Measurements from ENCODE around the gene CBX5. TPM values are rescaled to one million over a fixed set of nuclear protein-coding genes. Genes with fewer than 3 reads are reported as not detected.
A peak's percentile ranks its signal among the peaks of the same experiment; 100 is the strongest.

The CBX5 gene
- total RNA-seq, 4 donors from 2014 or later, result 32.5 to 62.4 (median 49.3) TPM

DNA sequence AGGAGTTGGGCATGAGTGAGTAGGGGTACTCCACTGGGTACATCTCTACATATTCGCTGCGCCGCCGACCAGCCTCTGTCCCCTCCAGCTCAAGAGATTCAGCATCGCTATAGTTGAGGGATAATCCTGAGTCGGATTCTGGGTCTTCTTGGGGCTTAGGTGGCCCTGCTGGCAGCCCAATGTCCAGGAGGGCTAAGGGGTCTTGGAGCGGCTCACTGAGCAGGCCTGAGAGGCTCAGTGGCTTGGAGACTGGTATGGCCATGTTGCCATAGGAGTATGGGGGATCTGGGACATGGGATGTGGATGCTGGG is 13.0 kb upstream of the CBX5 start:
- H3K9me3 ChIP-seq, result no peaks in the 10 kb centered on the region
- H3K4me3 ChIP-seq, result no peak overlapping the region
- no peak overlapping the region for H3K27ac ChIP-seq
- 98% methylated on average over 5 of the region's 7 CpGs; no CpG with 5 or more reads in 1 of the 2 donors for WGBS, 2 donors (ENCODE audit: low coverage in 1 of 2)
- peaks cover 0 to 17% of the 10 kb centered on the region in 2 donors for H3K36me3 ChIP-seq
- peaks cover 11% of the 10 kb centered on the region for H3K27me3 ChIP-seq
- no peak for TF ChIP-seq POLR2AphosphoS5 (IDR thresholded peaks at IDR 0.05)
- TF ChIP-seq CTCF (IDR thresholded peaks at IDR 0.05), result no peak
- H3K4me1 ChIP-seq, result peaks cover 0 to under 1% (median 0%) of the 10 kb centered on the region in 3 donors
- ATAC-seq, result no peak

- ATAC-seq, result no peak
- Histone ChIP-seq H3K4me3 (no peak overlapping the region), H3K27me3 (peaks cover 7% of the 10 kb centered on the region), H3K4me1 (peaks cover 0 to 6% (median 0%) of the 10 kb centered on the region in 3 donors), H3K9me3 (no peaks in the 10 kb centered on the region), H3K27ac (no peak overlapping the region), H3K36me3 (peaks cover 0 to 23% of the 10 kb centered on the region in 2 donors)
- 83 to 95% methylated on average over 1 to 4 of the region's 30 CpGs for WGBS, 2 donors (ENCODE audit: low coverage in 1 of 2)
- no peak for TF ChIP-seq CTCF (IDR thresholded peaks at IDR 0.05)
- TF ChIP-seq POLR2A (IDR thresholded peaks at IDR 0.05), result no peak
- TF ChIP-seq EP300 (IDR thresholded peaks at IDR 0.05), result no peak
- TF ChIP-seq POLR2AphosphoS5 (IDR thresholded peaks at IDR 0.05), result no peak
These were observed 12.4 kb upstream of the CBX5 start for GRCh38 chr12:54292083-54292930.

DNA sequence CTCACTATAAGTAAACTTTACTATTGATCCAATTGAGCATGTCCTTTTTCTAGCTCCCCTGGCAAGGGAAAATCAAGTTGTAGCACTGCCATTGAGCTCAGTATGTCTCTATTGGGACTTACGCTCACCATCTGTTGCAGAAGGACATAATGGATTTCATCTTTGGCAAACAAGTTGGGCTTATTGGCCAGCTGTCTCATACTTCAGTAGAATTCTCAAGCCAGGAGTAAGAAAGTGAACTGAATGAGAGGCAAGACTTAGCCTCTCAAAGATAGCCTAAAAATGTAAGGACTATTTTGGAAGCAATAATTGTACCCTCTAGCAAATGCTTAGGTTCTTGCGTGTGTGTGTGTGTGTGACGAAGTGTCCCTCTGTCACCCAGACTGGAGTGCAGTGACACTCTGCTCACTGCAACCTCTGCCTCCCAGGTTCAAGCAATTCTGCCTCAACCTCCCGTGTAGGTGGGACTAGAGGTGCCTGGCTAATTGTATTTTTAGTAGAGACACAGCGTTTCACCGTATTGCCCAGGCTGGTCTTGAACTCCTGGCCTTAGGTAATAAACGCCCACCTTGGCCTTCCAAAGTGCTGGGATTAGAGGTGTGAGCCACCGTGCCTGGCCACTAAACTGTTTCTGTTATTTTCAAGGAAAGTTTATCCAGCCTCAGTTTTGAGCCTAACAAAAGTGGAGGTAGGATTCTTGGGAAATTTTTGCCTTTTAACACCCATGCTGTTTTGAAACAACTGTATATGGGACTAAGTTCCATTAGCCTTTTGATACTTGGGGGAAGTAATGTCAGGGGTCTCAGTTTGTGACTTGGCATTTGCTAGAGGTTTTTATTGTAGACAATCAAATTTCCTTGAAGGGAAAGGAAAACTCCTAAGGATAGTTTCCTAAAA is 7.6 kb upstream of the CBX5 start:
- Histone ChIP-seq H3K4me1 (peaks cover 18 to 54% (median 24%) of the 10 kb centered on the region in 3 donors), H3K27ac (no peak overlapping the region), H3K9me3 (no peaks in the 10 kb centered on the region), H3K4me3 (no peak overlapping the region), H3K27me3 (no peaks in the 10 kb centered on the region), H3K36me3 (peaks cover 17 to 71% of the 10 kb centered on the region in 2 donors)
- WGBS, 2 donors (ENCODE audit: low coverage in 1 of 2), result 49 to 50% methylated on average over 7 of the region's 8 CpGs
- TF ChIP-seq CTCF (IDR thresholded peaks at IDR 0.05) (no peak), POLR2A (IDR thresholded peaks at IDR 0.05) (no peak), EP300 (IDR thresholded peaks at IDR 0.05) (no peak), POLR2AphosphoS5 (IDR thresholded peaks at IDR 0.05) (no peak)
- no peak for ATAC-seq

DNA sequence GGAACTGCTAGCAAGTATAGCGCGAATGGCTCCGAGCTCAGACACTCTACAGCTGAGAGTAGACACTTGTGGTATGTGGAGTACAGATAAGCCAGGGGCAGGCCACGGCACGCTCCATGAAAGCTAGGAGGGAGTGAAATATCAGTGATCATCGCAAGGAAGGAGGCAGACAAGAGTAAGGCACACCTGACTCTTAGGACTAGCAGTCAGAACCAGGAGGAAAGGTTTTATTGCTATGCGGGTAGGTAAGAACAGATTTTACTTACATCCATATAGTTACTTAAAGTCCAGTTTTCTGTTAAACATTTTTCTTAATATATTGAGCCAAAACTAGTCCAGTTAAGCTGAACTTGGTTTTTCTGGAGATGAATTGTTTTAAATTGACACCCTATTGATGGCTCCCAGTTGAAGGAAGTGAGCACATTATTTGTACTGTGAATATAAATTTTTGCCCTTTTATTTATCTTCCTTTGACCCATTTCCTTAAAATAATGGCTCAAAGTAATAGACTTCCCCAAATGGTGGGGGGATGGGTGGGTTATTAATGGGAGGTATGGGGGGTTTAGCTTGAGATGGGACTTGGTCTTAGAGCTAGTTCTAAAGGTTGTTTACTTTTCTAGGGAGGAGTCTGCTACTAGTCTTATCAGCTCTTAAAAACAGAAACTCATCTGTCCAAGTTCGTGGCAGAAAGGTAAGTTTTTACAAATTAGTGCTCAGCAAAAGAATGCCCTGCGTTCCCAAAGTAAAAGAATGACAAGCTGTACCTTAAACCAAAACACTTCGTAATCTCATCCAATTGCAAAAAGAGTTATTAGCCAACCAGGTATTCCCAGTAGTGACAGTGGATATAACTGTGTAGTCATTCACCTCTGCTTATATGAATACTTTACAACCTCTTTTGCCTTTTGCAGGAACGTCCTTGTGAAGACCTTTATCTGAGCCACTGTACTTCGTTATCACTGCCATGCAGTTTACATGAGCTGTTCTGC is 6.4 kb upstream of the CBX5 start:
- 48% methylated on average over 9 to 12 of the region's 12 CpGs for WGBS, 2 donors (ENCODE audit: low coverage in 1 of 2)
- ATAC-seq, result no peak
- TF ChIP-seq EP300 (IDR thresholded peaks at IDR 0.05) (no peak), POLR2AphosphoS5 (IDR thresholded peaks at IDR 0.05) (no peak), POLR2A (IDR thresholded peaks at IDR 0.05) (no peak), CTCF (IDR thresholded peaks at IDR 0.05) (no peak)
- Histone ChIP-seq H3K27ac (peak overlapping the region in 1 of 4 donors; percentile 3), H3K9me3 (no peaks in the 10 kb centered on the region), H3K4me1 (peaks cover 22 to 66% (median 34%) of the 10 kb centered on the region in 3 donors), H3K27me3 (no peaks in the 10 kb centered on the region), H3K4me3 (no peak overlapping the region), H3K36me3 (peaks cover 20 to 83% of the 10 kb centered on the region in 2 donors)

Data from gastroesophageal sphincter (tissue), 4 donors.